Adrenal gland (tissue), 12 donors: ENCODE results near the gene HS3ST3A1. TPM values are rescaled to one million over a fixed set of nuclear protein-coding genes. Genes with fewer than 3 reads are reported as not detected.

Source experiments
- DNase-seq, 7 donors: peaks; one replicate each; pipeline ENCODE4 v3.0.0-alpha.2; 2019 to 2020
- H3K27ac ChIP-seq, 5 donors: fragments of 200-600 bp; sonication (generic) in 4 of 5; 1 replicate in 3 of 5; 2 replicates in 2 of 5; pipeline versions ENCODE4 v1.5.1 to v1.8.0; 2016 to 2020; ENCODE audit warnings: mild to moderate bottlenecking in 1 of 5
- H3K27me3 ChIP-seq: fragments of 200-600 bp; 2 replicates; pipeline ENCODE4 v1.8.0; 2021
- H3K36me3 ChIP-seq, 2 donors: fragments of 200-600 bp; replicated peaks in 1 of 2; 1 replicate in 1 of 2; 2 replicates in 1 of 2; pipeline versions ENCODE4 v1.5.1 to v1.8.0; 2018 to 2022
- H3K4me1 ChIP-seq, 2 donors: fragments of 200-600 bp; replicated peaks in 1 of 2; 1 replicate in 1 of 2; 2 replicates in 1 of 2; pipeline versions ENCODE4 v1.5.1 to v1.8.0; 2018 to 2021
- H3K4me3 ChIP-seq, 4 donors: fragments of 200-600 bp; sonication (generic) in 3 of 4; one replicate each; pipeline ENCODE4 v1.5.1; 2016 to 2018
- H3K9me3 ChIP-seq, 3 donors: fragments of 200-600 bp; sonication (generic) in 1 of 3; replicated peaks in 1 of 3; 1 replicate in 2 of 3; 2 replicates in 1 of 3; pipeline versions ENCODE4 v1.5.1 to v1.8.0; 2016 to 2021
- CTCF ChIP-seq, 6 experiments: fragments of 450-650 bp in 4 of 6; fragments of 200-600 bp in 2 of 6; sonication (generic) in 1 of 6; IDR thresholded peaks; 1 replicate in 5 of 6; 2 replicates in 1 of 6; pipeline versions ENCODE4 v1.5.1 to v1.8.0; 2016 to 2021; ENCODE audit warnings: antibody characterized with exemption in 6 of 6, mild to moderate bottlenecking in 2 of 6, moderate library complexity in 1 of 6
- POLR2A ChIP-seq, 2 donors: fragments of 450-650 bp; IDR thresholded peaks; one replicate each; pipeline ENCODE4 v1.6.1; 2017; ENCODE audit warnings: antibody characterized with exemption in 2 of 2, mild to moderate bottlenecking in 2 of 2, moderate library complexity in 1 of 2
- WGBS, 4 donors: extraction: QIAGEN DNeasy Blood & Tissue Kit in 2 of 4; methylation state at CpG; one replicate each; pipeline versions ENCODE4 v1.1.5 to v1.1.7; 2013 to 2017; 5-methylcytosine and 5-hydroxymethylcytosine counted together
- intact Hi-C, 2 donors: fragments of 100-400 bp; cut with DNase I; formaldehyde crosslinking; loops; one replicate each; pipeline versions ENCODE4 v1.14.1 to v1.15.0; 2022 to 2023
- polyA plus RNA-seq, 3 donors: library from polyadenylated mRNA; stranded (reverse); fragments of 200-250 nt in 2 of 3; fragments of 350-450 nt in 1 of 3; fragmentation: Illumina TruSeq in 1 of 3; extraction: RNeasy Lipid Tissue Mini Kit (QIAGEN cat#74804) in 1 of 3; gene quantifications; one replicate each; pipeline ENCODE4 v1.2.3, GENCODE V29; 2013 to 2014
- total RNA-seq, 9 donors: library from RNA; depleted of rRNA in 4 of 9; stranded (reverse); fragments of >200 nt in 4 of 9; fragments of 120-200 nt in 1 of 9; fragmentation: NEBNext Ultra II Directional in 1 of 9; extraction: Animal tissue kit (Norgen Biotek cat#: 25700) in 1 of 9; gene quantifications; one replicate each; pipeline versions ENCODE4 v1.1.0 to v1.2.4, GENCODE V29; 2013 to 2023
- donor health status: healthy with polysubstance abuse.
- donor health status: Bipolar disorder and iron deficiency.
- donor health status: DM: yes; HTN: yes; CAD: no.
- donor health status: DM: no; HTN: no; CAD: no.
- donor health status: DM: no; HTN: no; CAD: no.
- donor health status: DM: yes; HTN: yes; CAD: no.

The HS3ST3A1 gene
- total and polyA plus RNA-seq, 12 donors, result 0.09 to 22.7 (median 4.0) TPM

- H3K4me1 ChIP-seq, result no peaks in the 10 kb centered on the region
- no peaks in the 10 kb centered on the region for H3K9me3 ChIP-seq
- H3K36me3 ChIP-seq, result no peaks in the 10 kb centered on the region
- intact Hi-C loops, result no loop called here
- DNase-seq, result no peak
- WGBS, 4 donors, result 79 to 82% (median 80%) methylated on average over 5 of the region's 5 CpGs
- no peak overlapping the region for H3K27ac ChIP-seq
- H3K27me3 ChIP-seq, result no peaks in the 10 kb centered on the region
- no peak for TF ChIP-seq CTCF (IDR thresholded peaks at IDR 0.05)
- no peak for TF ChIP-seq POLR2A (IDR thresholded peaks at IDR 0.05)
- no peak overlapping the region for H3K4me3 ChIP-seq
Observed at GRCh38 chr17:13490906-13491482, 110.7 kb downstream of the HS3ST3A1 start.

- intact Hi-C loops, result no loop called here
- H3K36me3 ChIP-seq, result no peaks in the 10 kb centered on the region
- no peaks in the 10 kb centered on the region for H3K4me1 ChIP-seq
- H3K4me3 ChIP-seq, result no peak overlapping the region
- H3K27me3 ChIP-seq, result no peaks in the 10 kb centered on the region
- DNase-seq, result no peak
- H3K9me3 ChIP-seq, result no peaks in the 10 kb centered on the region
- H3K27ac ChIP-seq, result no peak overlapping the region
- no peak for TF ChIP-seq POLR2A (IDR thresholded peaks at IDR 0.05)
- TF ChIP-seq CTCF (IDR thresholded peaks at IDR 0.05), result no peak
- WGBS, 4 donors, result 62 to 78% (median 74%) methylated on average over 3 of the region's 3 CpGs
Observed at GRCh38 chr17:13490427-13490826, 111.3 kb downstream of the HS3ST3A1 start.

GRCh38 chr17:13485327-13485726, 116.4 kb downstream of the HS3ST3A1 start:
- Histone ChIP-seq H3K27ac (no peak overlapping the region), H3K4me3 (no peak overlapping the region), H3K9me3 (peaks cover 0 to 8% (median 0%) of the 10 kb centered on the region in 3 donors), H3K4me1 (no peaks in the 10 kb centered on the region), H3K36me3 (no peaks in the 10 kb centered on the region), H3K27me3 (no peaks in the 10 kb centered on the region)
- 84 to 89% (median 86%) methylated on average over 3 of the region's 3 CpGs for WGBS, 4 donors
- intact Hi-C loops, result no loop called here
- TF ChIP-seq POLR2A (IDR thresholded peaks at IDR 0.05) (no peak), CTCF (IDR thresholded peaks at IDR 0.05) (no peak)
- no peak for DNase-seq

GRCh38 chr17:13484020-13484419, 117.7 kb downstream of the HS3ST3A1 start:
- H3K27me3 ChIP-seq, result no peaks in the 10 kb centered on the region
- no peaks in the 10 kb centered on the region for H3K36me3 ChIP-seq
- TF ChIP-seq POLR2A (IDR thresholded peaks at IDR 0.05) (no peak), CTCF (IDR thresholded peaks at IDR 0.05) (no peak)
- H3K4me1 ChIP-seq, result no peaks in the 10 kb centered on the region
- peaks cover 0 to 8% (median 0%) of the 10 kb centered on the region in 3 donors for H3K9me3 ChIP-seq
- 90 to 99% (median 92%) methylated on average over 4 of the region's 4 CpGs for WGBS, 4 donors
- intact Hi-C loops, result no loop called here
- H3K27ac ChIP-seq, result no peak overlapping the region
- no peak for DNase-seq
- no peak overlapping the region for H3K4me3 ChIP-seq
